Uterus (tissue), 4 donors: ENCODE measurements around the gene MFSD12. TPM values are rescaled to one million over a fixed set of nuclear protein-coding genes. Genes with fewer than 3 reads are reported as not detected.
"Not testable (repeated sequence)": the region's sequence is repeated elsewhere in the genome, so short reads cannot be mapped to it uniquely, and the experiment has no call there.

ENCODE experiments used
- DNase-seq, 2 donors: peaks; one replicate each; pipeline ENCODE4 v3.0.0-alpha.2; 2019 to 2020
- H3K27ac ChIP-seq, 2 donors: fragments of 200-600 bp; sonication (generic); 1 replicate in 1 of 2; 2 replicates in 1 of 2; pipeline ENCODE4 v1.5.1; 2016 to 2018
- H3K27me3 ChIP-seq, 2 donors: fragments of 200-600 bp; sonication (generic); one replicate each; pipeline ENCODE4 v1.5.1; 2018 to 2019; ENCODE audit warnings: control low read depth in 1 of 2
- H3K36me3 ChIP-seq, 2 donors: fragments of 200-600 bp; sonication (generic); one replicate each; pipeline ENCODE4 v1.5.1; 2019; ENCODE audit warnings: control low read depth in 1 of 2
- H3K4me1 ChIP-seq, 2 donors: fragments of 200-600 bp; sonication (generic); one replicate each; pipeline ENCODE4 v1.5.1; 2018 to 2019; ENCODE audit warnings: control low read depth in 1 of 2
- H3K4me3 ChIP-seq, 2 donors: fragments of 200-600 bp; sonication (generic); 1 replicate in 1 of 2; 2 replicates in 1 of 2; pipeline ENCODE4 v1.5.1; 2018 to 2019; ENCODE audit warnings: mild to moderate bottlenecking in 1 of 2
- H3K9me3 ChIP-seq, 2 donors: fragments of 200-600 bp; sonication (generic); one replicate each; pipeline ENCODE4 v1.5.1; 2019; ENCODE audit warnings: control low read depth in 1 of 2
- CTCF ChIP-seq, 4 experiments: fragments of 200-600 bp in 2 of 4; fragments of 450-650 bp in 2 of 4; sonication (generic) in 2 of 4; IDR thresholded peaks; one replicate each; pipeline ENCODE4 v1.5.1; 2016 to 2019; ENCODE audit warnings: antibody characterized with exemption in 4 of 4, mild to moderate bottlenecking in 2 of 4, moderate library complexity in 1 of 4
- POLR2A ChIP-seq, 2 donors: fragments of 450-650 bp; IDR thresholded peaks; one replicate each; pipeline ENCODE4 v1.6.1; 2016; ENCODE audit warnings: antibody characterized with exemption in 2 of 2, mild to moderate bottlenecking in 1 of 2, moderate library complexity in 1 of 2
- intact Hi-C: fragments of 100-400 bp; cut with DNase I; formaldehyde crosslinking; loops from one replicate; pipeline ENCODE4 v1.15.1; 2023; ENCODE audit warnings: low total_unique reads
- total RNA-seq, 4 donors: library from RNA; depleted of rRNA in 3 of 4; stranded (reverse); fragments of >200 nt in 3 of 4; gene quantifications; one replicate each; pipeline versions ENCODE4 v1.1.0 to v1.2.4, GENCODE V29; 2014 to 2023
- donor health status: DM: yes; HTN: yes; CAD: no.

The MFSD12 gene
- total RNA-seq, 4 donors from 2014 or later = 0.59 to 44.9 (median 38.9) TPM

- no peaks in the 10 kb centered on the region for H3K36me3 ChIP-seq
Measured at GRCh38 chr19:3533033-3533432, 24.4 kb downstream of the MFSD12 start.

GRCh38 chr19:3532154-3532786 is 25.1 kb downstream of the MFSD12 start:
- no peaks in the 10 kb centered on the region for H3K9me3 ChIP-seq
- no peaks in the 10 kb centered on the region for H3K4me1 ChIP-seq
- no peaks in the 10 kb centered on the region for H3K36me3 ChIP-seq
- no peaks in the 10 kb centered on the region for H3K27me3 ChIP-seq
- DNase-seq = no peak
- H3K4me3 ChIP-seq = no peak overlapping the region
- H3K27ac ChIP-seq = no peak overlapping the region
- TF ChIP-seq CTCF (IDR thresholded peaks at IDR 0.05) (no peak), POLR2A (IDR thresholded peaks at IDR 0.05) (no peak)
- intact Hi-C loops = no loop called here

More at GRCh38 chr19:3533033-3533432, 24.4 kb downstream of the MFSD12 start:
- intact Hi-C loops = no loop called here
- Histone ChIP-seq H3K27ac (no peak overlapping the region), H3K4me3 (no peak overlapping the region), H3K9me3 (no peaks in the 10 kb centered on the region), H3K27me3 (no peaks in the 10 kb centered on the region), H3K4me1 (no peaks in the 10 kb centered on the region)
- no peak for DNase-seq
- TF ChIP-seq POLR2A (IDR thresholded peaks at IDR 0.05) = no peak
- no peak for TF ChIP-seq CTCF (IDR thresholded peaks at IDR 0.05)

GRCh38 chr19:3531716-3532115 is 25.7 kb downstream of the MFSD12 start:
- no peak for DNase-seq
- TF ChIP-seq POLR2A (IDR thresholded peaks at IDR 0.05) (no peak), CTCF (IDR thresholded peaks at IDR 0.05) (no peak)
- no peaks in the 10 kb centered on the region for H3K4me1 ChIP-seq
- no peak overlapping the region for H3K4me3 ChIP-seq
- no peaks in the 10 kb centered on the region for H3K27me3 ChIP-seq
- no peaks in the 10 kb centered on the region for H3K36me3 ChIP-seq
- intact Hi-C loops = no loop called here
- H3K9me3 ChIP-seq = no peaks in the 10 kb centered on the region
- H3K27ac ChIP-seq = no peak overlapping the region

- TF ChIP-seq POLR2A (IDR thresholded peaks at IDR 0.05) = no peak
- TF ChIP-seq CTCF (IDR thresholded peaks at IDR 0.05) = no peak
- Histone ChIP-seq H3K4me3 (no peak overlapping the region), H3K4me1 (no peaks in the 10 kb centered on the region), H3K36me3 (no peaks in the 10 kb centered on the region), H3K9me3 (no peaks in the 10 kb centered on the region), H3K27ac (no peak overlapping the region), H3K27me3 (no peaks in the 10 kb centered on the region)
- DNase-seq = no peak
- intact Hi-C loops = no loop called here
Measured at GRCh38 chr19:3530389-3530788, 27.0 kb downstream of the MFSD12 start.

- not testable (repeated sequence) for H3K36me3 ChIP-seq
Measured at GRCh38 chr19:3529299-3529698, 28.1 kb downstream of the MFSD12 start.

More at GRCh38 chr19:3529299-3529698, 28.1 kb downstream of the MFSD12 start:
- DNase-seq, H3K27ac ChIP-seq, intact Hi-C loops, H3K27me3 ChIP-seq, H3K4me1 ChIP-seq, H3K4me3 ChIP-seq, H3K9me3 ChIP-seq: not testable (repeated sequence)
